ENCODE results near the gene VPS72.

DNA sequence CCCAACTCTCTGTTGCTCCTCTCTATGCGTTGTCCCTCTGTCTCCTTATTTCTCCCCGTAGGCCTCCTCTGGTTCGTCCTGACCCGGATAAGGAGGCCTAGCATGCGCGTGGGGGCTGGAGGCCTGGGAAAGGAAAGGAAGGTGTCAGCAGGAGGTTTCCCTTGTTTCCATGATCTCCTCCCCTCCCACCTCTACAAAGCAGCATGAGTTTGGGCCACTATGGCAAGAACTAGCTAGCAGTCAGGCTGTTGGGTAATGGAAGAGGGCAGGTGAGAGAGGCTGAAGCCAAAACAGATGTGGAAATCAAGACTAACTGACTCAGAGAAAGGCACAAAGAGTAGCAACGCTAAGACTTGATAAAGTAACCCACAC is 42.9 kb downstream of the VPS72 start:
- no peak for TF ChIP-seq EZH2 (IDR thresholded peaks at IDR 0.05; ENCODE audit: low read length)
- no peak for TF ChIP-seq CTCF (optimal IDR thresholded peaks at IDR 0.05 in 1 of 3, IDR thresholded peaks at IDR 0.05 in 1 of 3, conservative IDR thresholded peaks at IDR 0.05 in 1 of 3; ENCODE audit: extremely low read depth in 1 of 3, insufficient read depth in 2 of 3, low read length in 3 of 3)

All from keratinocyte (primary cell).